ENCODE data around the gene GNAI1.
"Not testable (repeated sequence)": the region's sequence is repeated elsewhere in the genome, so short reads cannot be mapped to it uniquely, and the experiment has no call there.

GNAI1 gene

GRCh38 chr7:80132594-80132993 lies 2.0 kb upstream of the GNAI1 start:
- no peak for DNase-seq (ENCODE audit: low spot score)

- peak; percentile 57 for DNase-seq (ENCODE audit: low spot score)
Measured at GRCh38 chr7:80133361-80134114, 1.1 kb upstream of the GNAI1 start.

- DNase-seq (ENCODE audit: low spot score), result peak; percentile 63
Measured at GRCh38 chr7:80134115-80134535, 506 bp upstream of the GNAI1 start.

GRCh38 chr7:80135309-80136104 lies 876 bp downstream of the GNAI1 start:
- DNase-seq (ENCODE audit: low spot score), result peak; percentile 57

- peak; percentile 58 for DNase-seq (ENCODE audit: low spot score)
Measured at GRCh38 chr7:80136261-80137055, 1.8 kb downstream of the GNAI1 start.

GRCh38 chr7:80137410-80137809 lies 2.8 kb downstream of the GNAI1 start:
- DNase-seq (ENCODE audit: low spot score), result no peak

- no peak for DNase-seq (ENCODE audit: low spot score)
Measured at GRCh38 chr7:80139236-80139635, 4.6 kb downstream of the GNAI1 start.

- DNase-seq (ENCODE audit: low spot score), result no peak
Measured at GRCh38 chr7:80140388-80140787, 5.8 kb downstream of the GNAI1 start.

GRCh38 chr7:80141376-80141775 lies 6.7 kb downstream of the GNAI1 start:
- DNase-seq (ENCODE audit: low spot score), result no peak

- no peak for DNase-seq (ENCODE audit: low spot score)
Measured at GRCh38 chr7:80142853-80143580, 8.4 kb downstream of the GNAI1 start.

- no peak for DNase-seq (ENCODE audit: low spot score)
Measured at GRCh38 chr7:80145780-80146422, 11.3 kb downstream of the GNAI1 start.

GRCh38 chr7:80146545-80147182 lies 12.0 kb downstream of the GNAI1 start:
- no peak for DNase-seq (ENCODE audit: low spot score)

GRCh38 chr7:80147543-80148391 lies 13.1 kb downstream of the GNAI1 start:
- no peak for DNase-seq (ENCODE audit: low spot score)

- no peak for DNase-seq (ENCODE audit: low spot score)
Measured at GRCh38 chr7:80150611-80151273, 16.1 kb downstream of the GNAI1 start.

GRCh38 chr7:80151274-80151665 lies 16.6 kb downstream of the GNAI1 start:
- no peak for DNase-seq (ENCODE audit: low spot score)

GRCh38 chr7:80153446-80153845 lies 18.8 kb downstream of the GNAI1 start:
- DNase-seq (ENCODE audit: low spot score), result no peak

GRCh38 chr7:80154656-80155333 lies 20.2 kb downstream of the GNAI1 start:
- no peak for DNase-seq (ENCODE audit: low spot score)

GRCh38 chr7:80155374-80155773 lies 20.7 kb downstream of the GNAI1 start:
- no peak for DNase-seq (ENCODE audit: low spot score)

- DNase-seq (ENCODE audit: low spot score), result not testable (repeated sequence)
Measured at GRCh38 chr7:80157770-80158169, 23.1 kb downstream of the GNAI1 start.

Measured in pons (tissue), 1 donor.